Activated naive CD4-positive, alpha-beta T cell treated with anti-CD3 and anti-CD28 coated beads, Interleukin-2, amount 50 U/mL, for 72 hours (primary cell): ENCODE results near the gene MFAP2. TPM values are rescaled to one million over a fixed set of nuclear protein-coding genes. Genes with fewer than 3 reads are reported as not detected.
"Not testable (repeated sequence)": the region's sequence is repeated elsewhere in the genome, so short reads cannot be mapped to it uniquely, and the experiment has no call there.

Experiments
- ATAC-seq, 2 donors: fragments of 150-1000 bp; cut with Tn5 transposase; 2 replicates each; pipeline ENCODE4 v1.10.0; 2021; ENCODE audit warnings: mild to moderate bottlenecking in 2 of 2, moderate library complexity in 2 of 2
- DNase-seq, 2 donors: peaks; one replicate each; pipeline ENCODE4 v3.0.0; 2021 to 2022; ENCODE audit warnings: low spot score in 2 of 2
- H3K27ac Mint-ChIP-seq, 2 donors: one replicate each; pipeline ENCODE4 v1.8.0; 2022; ENCODE audit warnings: mild to moderate bottlenecking in 2 of 2, mixed read lengths in 2 of 2
- H3K36me3 Mint-ChIP-seq, 2 donors: one replicate each; pipeline ENCODE4 v1.8.0; 2022; ENCODE audit warnings: mixed read lengths in 2 of 2
- H3K9me3 Mint-ChIP-seq, 2 donors: one replicate each; pipeline ENCODE4 v1.8.0; 2022; ENCODE audit warnings: mixed read lengths in 2 of 2
- total RNA-seq, 2 donors: library from RNA; stranded (reverse); gene quantifications; one replicate each; pipeline ENCODE4 v1.2.3, GENCODE V29; 2022

MFAP2 gene
- total RNA-seq, 2 donors from 2014 or later: 0.37 TPM; not detected in 1

DNA sequence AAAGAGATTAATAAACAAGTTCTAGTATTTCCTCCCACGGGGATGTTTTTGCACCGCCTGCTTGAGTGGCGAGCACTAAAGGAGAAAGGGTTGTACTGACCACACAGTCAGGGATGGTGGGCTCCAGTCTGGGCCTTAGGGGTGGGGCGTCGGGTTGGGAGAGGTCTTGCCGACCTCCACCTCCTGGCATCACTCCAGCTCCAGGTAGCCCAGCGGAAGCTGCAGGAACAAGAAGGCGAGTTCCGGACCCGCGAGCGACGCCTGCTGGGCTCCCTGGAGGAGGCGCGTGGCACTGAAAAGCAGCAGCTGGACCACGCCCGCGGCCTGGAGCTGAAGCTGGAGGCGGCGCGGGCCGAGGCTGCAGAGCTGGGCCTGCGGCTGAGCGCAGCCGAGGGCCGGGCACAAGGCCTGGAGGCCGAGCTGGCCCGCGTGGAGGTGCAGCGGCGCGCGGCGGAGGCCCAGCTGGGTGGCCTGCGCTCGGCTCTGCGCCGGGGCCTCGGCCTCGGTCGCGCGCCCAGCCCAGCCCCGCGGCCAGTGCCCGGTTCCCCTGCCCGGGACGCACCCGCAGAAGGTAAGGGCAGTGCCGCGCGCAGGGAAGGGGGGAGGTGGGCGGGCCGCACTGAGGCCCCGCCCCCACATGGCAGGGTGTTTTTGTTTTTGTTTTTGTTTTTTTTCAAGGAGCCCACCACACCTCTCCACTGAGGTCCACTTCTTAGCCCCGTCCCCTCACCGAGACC is 19.7 kb downstream of the MFAP2 start:
- peak overlapping the region; percentile 66 to 81 for H3K27ac Mint-ChIP-seq
- peak; percentile 84 to 85 for DNase-seq
- H3K9me3 Mint-ChIP-seq: no peaks in the 10 kb centered on the region
- peak; percentile 92 to 95 for ATAC-seq
- H3K36me3 Mint-ChIP-seq: no peaks in the 10 kb centered on the region

DNA sequence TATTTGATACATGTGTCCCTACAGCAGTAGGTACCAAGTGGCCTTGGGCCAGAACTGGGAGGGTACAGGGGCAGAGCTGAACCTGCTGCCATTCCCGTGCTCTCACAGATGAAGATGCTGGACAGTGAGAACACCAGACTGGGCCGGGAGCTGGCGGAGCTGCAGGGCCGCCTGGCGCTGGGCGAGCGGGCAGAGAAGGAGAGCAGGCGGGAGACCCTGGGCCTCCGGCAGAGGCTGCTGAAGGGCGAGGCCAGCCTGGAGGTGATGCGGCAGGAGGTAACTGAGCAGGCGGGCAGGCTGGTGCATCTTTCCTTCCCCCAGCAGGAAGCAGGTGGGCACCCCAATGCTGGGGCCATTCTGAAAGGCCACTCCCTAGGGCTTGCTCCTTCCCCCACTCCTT is 21.9 kb downstream of the MFAP2 start:
- H3K27ac Mint-ChIP-seq: no peak overlapping the region
- DNase-seq (no peak), ATAC-seq (no peak)
- H3K36me3 Mint-ChIP-seq: no peaks in the 10 kb centered on the region
- H3K9me3 Mint-ChIP-seq: no peaks in the 10 kb centered on the region

- ATAC-seq: no peak
- Mint-ChIP-seq H3K36me3 (no peaks in the 10 kb centered on the region), H3K27ac (no peak overlapping the region), H3K9me3 (no peaks in the 10 kb centered on the region)
- DNase-seq: no peak
Observed at GRCh38 chr1:16957731-16958130, 22.7 kb downstream of the MFAP2 start.

DNA sequence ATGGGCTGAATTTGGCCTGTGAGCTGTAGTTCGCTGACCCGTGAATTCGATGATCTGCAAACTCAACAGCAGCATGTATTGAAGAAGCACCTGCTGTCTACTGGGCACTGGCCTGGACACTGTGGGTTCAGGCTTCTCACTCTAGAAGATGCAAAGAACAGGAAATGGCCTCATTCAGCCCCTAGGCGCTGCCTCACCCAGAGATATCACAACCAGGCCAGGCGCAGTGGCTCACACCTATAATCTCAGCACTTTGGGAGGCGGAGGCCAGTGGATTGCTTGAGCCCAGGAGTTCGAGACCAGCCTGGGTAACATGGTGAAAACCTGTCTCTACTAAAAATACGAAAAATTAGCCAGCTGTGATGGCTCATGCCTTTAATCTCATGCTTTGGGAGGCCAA is 23.6 kb downstream of the MFAP2 start:
- no peak for DNase-seq
- no peak for ATAC-seq
- Mint-ChIP-seq H3K36me3 (no peaks in the 10 kb centered on the region), H3K27ac (no peak overlapping the region), H3K9me3 (no peaks in the 10 kb centered on the region)

GRCh38 chr1:16955186-16955585 is 25.2 kb downstream of the MFAP2 start:
- DNase-seq: no peak

GRCh38 chr1:16954579-16954978 is 25.8 kb downstream of the MFAP2 start:
- H3K27ac Mint-ChIP-seq: no peak overlapping the region
- ATAC-seq: no peak
- DNase-seq: no peak
- H3K36me3 Mint-ChIP-seq: no peaks in the 10 kb centered on the region
- no peaks in the 10 kb centered on the region for H3K9me3 Mint-ChIP-seq

More at GRCh38 chr1:16955186-16955585, 25.2 kb downstream of the MFAP2 start:
- H3K36me3 Mint-ChIP-seq: no peaks in the 10 kb centered on the region
- H3K27ac Mint-ChIP-seq: no peak overlapping the region
- no peaks in the 10 kb centered on the region for H3K9me3 Mint-ChIP-seq
- ATAC-seq: no peak

DNA sequence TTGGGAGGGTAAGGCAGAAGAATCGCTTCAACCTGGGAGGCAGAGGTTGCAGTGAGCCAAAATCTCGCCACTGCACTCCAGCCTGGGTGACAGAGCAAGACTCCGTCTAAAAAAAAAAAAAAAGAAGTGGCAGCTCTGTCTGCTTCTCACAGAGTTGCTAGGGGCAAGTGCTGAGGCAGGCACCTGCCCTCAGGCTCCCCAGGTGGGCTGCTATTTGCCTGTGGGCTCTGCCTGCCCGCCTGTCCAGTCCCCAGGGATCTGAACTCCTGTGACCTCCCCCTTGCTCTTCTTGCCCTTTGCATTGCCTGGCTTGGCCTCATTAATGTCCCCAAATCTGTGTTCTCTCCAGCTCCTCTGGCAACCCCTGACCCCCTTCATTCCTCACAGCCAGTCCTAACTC is 28.0 kb downstream of the MFAP2 start:
- ATAC-seq, DNase-seq, H3K27ac Mint-ChIP-seq, H3K9me3 Mint-ChIP-seq, H3K36me3 Mint-ChIP-seq: not testable (repeated sequence)

- not testable (repeated sequence) for H3K27ac Mint-ChIP-seq, ATAC-seq, DNase-seq, H3K36me3 Mint-ChIP-seq, H3K9me3 Mint-ChIP-seq
Observed at GRCh38 chr1:16949026-16949425, 31.4 kb downstream of the MFAP2 start.

DNA sequence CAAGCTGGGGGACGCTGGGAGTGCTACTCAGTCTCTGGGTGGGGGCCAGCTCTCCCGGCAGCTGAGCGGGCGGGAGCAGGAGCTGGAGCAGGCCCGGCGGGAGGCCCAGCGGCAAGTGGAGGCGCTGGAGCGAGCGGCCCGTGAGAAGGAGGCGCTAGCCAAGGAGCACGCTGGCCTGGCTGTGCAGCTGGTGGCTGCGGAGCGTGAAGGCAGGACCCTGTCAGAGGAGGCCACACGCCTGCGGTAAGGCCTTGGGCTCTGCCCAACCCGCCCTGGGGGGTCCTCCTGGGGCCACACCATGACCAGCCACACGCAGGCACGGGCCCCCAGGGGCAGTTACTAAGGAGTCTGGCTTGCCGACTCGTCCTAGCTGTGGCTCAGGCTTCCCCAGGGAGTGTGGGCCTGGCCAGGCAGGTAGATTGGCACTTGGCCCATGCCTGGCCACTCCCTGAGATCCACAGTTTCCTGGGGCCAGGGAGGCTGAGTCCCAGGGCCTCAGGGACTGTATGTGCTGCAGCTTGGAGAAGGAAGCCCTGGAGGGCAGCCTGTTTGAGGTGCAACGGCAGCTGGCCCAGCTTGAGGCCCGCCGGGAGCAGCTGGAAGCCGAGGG is 32.0 kb downstream of the MFAP2 start:
- not testable (repeated sequence) for H3K36me3 Mint-ChIP-seq, DNase-seq, ATAC-seq, H3K9me3 Mint-ChIP-seq
- H3K27ac Mint-ChIP-seq: peak overlapping the region in 1 of 2 donors; percentile 26

- no peak overlapping the region for H3K27ac Mint-ChIP-seq
- ATAC-seq (no peak), DNase-seq (no peak)
- no peaks in the 10 kb centered on the region for H3K9me3 Mint-ChIP-seq
- no peaks in the 10 kb centered on the region for H3K36me3 Mint-ChIP-seq
Observed at GRCh38 chr1:16946646-16947045, 33.8 kb downstream of the MFAP2 start.

GRCh38 chr1:16946185-16946584 is 34.2 kb downstream of the MFAP2 start:
- not testable (repeated sequence) for DNase-seq, H3K27ac Mint-ChIP-seq, H3K9me3 Mint-ChIP-seq, H3K36me3 Mint-ChIP-seq, ATAC-seq

- H3K9me3 Mint-ChIP-seq, DNase-seq, H3K36me3 Mint-ChIP-seq, H3K27ac Mint-ChIP-seq: not testable (repeated sequence)
- peak in 1 of 2 donors; percentile 8 for ATAC-seq
Observed at GRCh38 chr1:16945512-16945911, 34.9 kb downstream of the MFAP2 start.

- H3K27ac Mint-ChIP-seq: peak overlapping the region in 1 of 2 donors; percentile 8
- ATAC-seq (no peak), DNase-seq (no peak)
- H3K36me3 Mint-ChIP-seq: no peaks in the 10 kb centered on the region
- H3K9me3 Mint-ChIP-seq: no peaks in the 10 kb centered on the region
Observed at GRCh38 chr1:16944038-16944437, 36.4 kb downstream of the MFAP2 start.

- not testable (repeated sequence) for H3K27ac Mint-ChIP-seq, H3K9me3 Mint-ChIP-seq, DNase-seq, H3K36me3 Mint-ChIP-seq
- peak; percentile 12 to 23 for ATAC-seq
Observed at GRCh38 chr1:16939386-16940180, 40.8 kb downstream of the MFAP2 start.

- DNase-seq (no peak), ATAC-seq (peak in 1 of 2 donors; percentile 40)
- Mint-ChIP-seq H3K9me3 (no peaks in the 10 kb centered on the region), H3K36me3 (no peaks in the 10 kb centered on the region), H3K27ac (peak overlapping the region in 1 of 2 donors; percentile 68)
Observed at GRCh38 chr1:16938351-16939321, 41.8 kb downstream of the MFAP2 start.

GRCh38 chr1:16936580-16936979 is 43.8 kb downstream of the MFAP2 start:
- ATAC-seq, H3K36me3 Mint-ChIP-seq, H3K27ac Mint-ChIP-seq, H3K9me3 Mint-ChIP-seq, DNase-seq: not testable (repeated sequence)
